GM12878 (cell line): ENCODE results near the gene PROCA1. TPM values are rescaled to one million over a fixed set of nuclear protein-coding genes. Genes with fewer than 3 reads are reported as not detected.

ENCODE experiments used
- CBX5 ChIP-seq: sonication (generic); IDR thresholded peaks from 2 replicates; pipeline ENCODE4 v1.6.1; 2016; ENCODE audit warnings: low read depth, moderate library complexity, mild to moderate bottlenecking, inconsistent platforms
- E2F4 ChIP-seq: IDR thresholded peaks from 2 replicates; pipeline ENCODE4 v1.6.1; 2012; ENCODE audit warnings: low read depth, low read length, improper control_type of control experiment
- ELK1 ChIP-seq: IDR thresholded peaks from 2 replicates; pipeline ENCODE4 v1.6.1; 2012; ENCODE audit warnings: low read depth, low read length, improper control_type of control experiment
- HCFC1 ChIP-seq: fragments of 150-350 bp; IDR thresholded peaks from 2 replicates; pipeline ENCODE4 v1.6.1; 2014; ENCODE audit warnings: low read length
- HDAC6 ChIP-seq: fragments of 200-600 bp; sonication (generic); IDR thresholded peaks from one replicate; pipeline ENCODE4 v1.8.0; 2017; ENCODE audit warnings: antibody characterized with exemption; ENCODE audit not compliant: unreplicated experiment
- MAX ChIP-seq: IDR thresholded peaks from 2 replicates; pipeline ENCODE4 v1.6.1; 2012; ENCODE audit warnings: low read depth, low read length, improper control_type of control experiment
- NR2F1 ChIP-seq: fragments of 450-650 bp; conservative IDR thresholded peaks from 2 replicates; pipeline ENCODE4 v1.6.1; 2017; ENCODE audit warnings: mild to moderate bottlenecking
- PAX8 ChIP-seq: fragments of 450-650 bp; IDR thresholded peaks from 2 replicates; pipeline ENCODE4 v1.6.1; 2017; ENCODE audit warnings: mild to moderate bottlenecking, moderate library complexity
- POLR2AphosphoS2 ChIP-seq: IDR thresholded peaks from 2 replicates; pipeline ENCODE4 v1.6.1; 2011; ENCODE audit warnings: low read depth, mild to moderate bottlenecking, low read length, improper control_type of control experiment, moderate library complexity
- RAD51 ChIP-seq: fragments of 450-650 bp; IDR thresholded peaks from 2 replicates; pipeline ENCODE4 v1.6.1; 2016; ENCODE audit warnings: moderate library complexity, mild to moderate bottlenecking, inconsistent platforms
- SMC3 ChIP-seq: IDR thresholded peaks from 2 replicates; pipeline ENCODE4 v1.6.1; 2011; ENCODE audit warnings: low read length, improper control_type of control experiment, borderline replicate concordance
- TCF7 ChIP-seq: IDR thresholded peaks from 2 replicates; pipeline ENCODE4 v1.6.1; 2014; ENCODE audit warnings: antibody characterized with exemption, borderline replicate concordance
- ZNF274 ChIP-seq: IDR thresholded peaks from one replicate; pipeline ENCODE4 v1.8.0; 2011; ENCODE audit not compliant: insufficient read length, insufficient read depth
- ZNF592 ChIP-seq: fragments of 450-650 bp; IDR thresholded peaks from 2 replicates; pipeline ENCODE4 v1.6.1; 2017; ENCODE audit warnings: mild to moderate bottlenecking, moderate library complexity
- polyA plus RNA-seq, 11 experiments: library from polyadenylated mRNA; depleted of rRNA in 4 of 11; unstranded in 6 of 11; stranded (reverse) in 5 of 11; fragments of >200 nt; fragmentation: Nextera tagmentation in 4 of 11; fragmentation: Illumina TruSeq in 1 of 11; extraction: Ambion mirVana in 4 of 11; extraction: Trizol in 1 of 11; gene quantifications; 1 replicate in 1 of 11; 2 replicates in 10 of 11; pipeline versions ENCODE4 v1.2.1 to v1.2.3, GENCODE V29; 2011 to 2016; ENCODE audit warnings: inconsistent platforms in 2 of 11, missing spikeins in 2 of 11, low read depth in 1 of 11
- total RNA-seq, 4 experiments: library from RNA; depleted of rRNA in 3 of 4; stranded (reverse); fragments of >200 nt in 3 of 4; fragmentation: Illumina TruSeq in 1 of 4; extraction: Trizol in 1 of 4; gene quantifications; 2 replicates each; pipeline versions ENCODE4 v1.2.1 to v1.2.3, GENCODE V29; 2013 to 2021
- TF ChIP-seq, protein P1 (sequence below): fragments of 450-650 bp; IDR thresholded peaks from 2 replicates; pipeline ENCODE4 v1.6.1; 2017; ENCODE audit warnings: antibody characterized with exemption, mild to moderate bottlenecking, moderate library complexity
- TF ChIP-seq, protein P2 (sequence below): fragments of 150-350 bp; IDR thresholded peaks from 2 replicates; pipeline ENCODE4 v1.6.1; 2016; ENCODE audit warnings: low read depth, low read length

Gene PROCA1
- total and polyA plus RNA-seq, 10 of the 15 experiments (the other 5 are each of a cell fraction or from before 2014, with no cell fraction given): 0.35 to 4.8 (median 1.4) TPM

GRCh38 chr17:28726627-28727491, 15.2 kb upstream of the PROCA1 start (continued):
- TF ChIP-seq ZNF592 (no peak), MAX (peak; percentile 80; the same call in 1 of the 2 replicates), CBX5 (no peak), TCF7 (no peak), ELK1 (0 out of 2 replicates have a peak, but pooled peaks have one; percentile 35), E2F4 (peak; percentile 59; the same call in 1 of the 2 replicates), ZNF274 (no peak), NR2F1 (peak; percentile 33), RAD51 (no peak), HCFC1 (no peak; the same call in 1 of the 2 replicates), PAX8 (no peak), HDAC6 (no peak), POLR2AphosphoS2 (peak; percentile 68; the same call in 1 of the 2 replicates), SMC3 (peak; percentile 95)
- TF ChIP-seq, protein P1, sequence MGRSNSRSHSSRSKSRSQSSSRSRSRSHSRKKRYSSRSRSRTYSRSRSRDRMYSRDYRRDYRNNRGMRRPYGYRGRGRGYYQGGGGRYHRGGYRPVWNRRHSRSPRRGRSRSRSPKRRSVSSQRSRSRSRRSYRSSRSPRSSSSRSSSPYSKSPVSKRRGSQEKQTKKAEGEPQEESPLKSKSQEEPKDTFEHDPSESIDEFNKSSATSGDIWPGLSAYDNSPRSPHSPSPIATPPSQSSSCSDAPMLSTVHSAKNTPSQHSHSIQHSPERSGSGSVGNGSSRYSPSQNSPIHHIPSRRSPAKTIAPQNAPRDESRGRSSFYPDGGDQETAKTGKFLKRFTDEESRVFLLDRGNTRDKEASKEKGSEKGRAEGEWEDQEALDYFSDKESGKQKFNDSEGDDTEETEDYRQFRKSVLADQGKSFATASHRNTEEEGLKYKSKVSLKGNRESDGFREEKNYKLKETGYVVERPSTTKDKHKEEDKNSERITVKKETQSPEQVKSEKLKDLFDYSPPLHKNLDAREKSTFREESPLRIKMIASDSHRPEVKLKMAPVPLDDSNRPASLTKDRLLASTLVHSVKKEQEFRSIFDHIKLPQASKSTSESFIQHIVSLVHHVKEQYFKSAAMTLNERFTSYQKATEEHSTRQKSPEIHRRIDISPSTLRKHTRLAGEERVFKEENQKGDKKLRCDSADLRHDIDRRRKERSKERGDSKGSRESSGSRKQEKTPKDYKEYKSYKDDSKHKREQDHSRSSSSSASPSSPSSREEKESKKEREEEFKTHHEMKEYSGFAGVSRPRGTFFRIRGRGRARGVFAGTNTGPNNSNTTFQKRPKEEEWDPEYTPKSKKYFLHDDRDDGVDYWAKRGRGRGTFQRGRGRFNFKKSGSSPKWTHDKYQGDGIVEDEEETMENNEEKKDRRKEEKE: no peak
- TF ChIP-seq, protein P2, sequence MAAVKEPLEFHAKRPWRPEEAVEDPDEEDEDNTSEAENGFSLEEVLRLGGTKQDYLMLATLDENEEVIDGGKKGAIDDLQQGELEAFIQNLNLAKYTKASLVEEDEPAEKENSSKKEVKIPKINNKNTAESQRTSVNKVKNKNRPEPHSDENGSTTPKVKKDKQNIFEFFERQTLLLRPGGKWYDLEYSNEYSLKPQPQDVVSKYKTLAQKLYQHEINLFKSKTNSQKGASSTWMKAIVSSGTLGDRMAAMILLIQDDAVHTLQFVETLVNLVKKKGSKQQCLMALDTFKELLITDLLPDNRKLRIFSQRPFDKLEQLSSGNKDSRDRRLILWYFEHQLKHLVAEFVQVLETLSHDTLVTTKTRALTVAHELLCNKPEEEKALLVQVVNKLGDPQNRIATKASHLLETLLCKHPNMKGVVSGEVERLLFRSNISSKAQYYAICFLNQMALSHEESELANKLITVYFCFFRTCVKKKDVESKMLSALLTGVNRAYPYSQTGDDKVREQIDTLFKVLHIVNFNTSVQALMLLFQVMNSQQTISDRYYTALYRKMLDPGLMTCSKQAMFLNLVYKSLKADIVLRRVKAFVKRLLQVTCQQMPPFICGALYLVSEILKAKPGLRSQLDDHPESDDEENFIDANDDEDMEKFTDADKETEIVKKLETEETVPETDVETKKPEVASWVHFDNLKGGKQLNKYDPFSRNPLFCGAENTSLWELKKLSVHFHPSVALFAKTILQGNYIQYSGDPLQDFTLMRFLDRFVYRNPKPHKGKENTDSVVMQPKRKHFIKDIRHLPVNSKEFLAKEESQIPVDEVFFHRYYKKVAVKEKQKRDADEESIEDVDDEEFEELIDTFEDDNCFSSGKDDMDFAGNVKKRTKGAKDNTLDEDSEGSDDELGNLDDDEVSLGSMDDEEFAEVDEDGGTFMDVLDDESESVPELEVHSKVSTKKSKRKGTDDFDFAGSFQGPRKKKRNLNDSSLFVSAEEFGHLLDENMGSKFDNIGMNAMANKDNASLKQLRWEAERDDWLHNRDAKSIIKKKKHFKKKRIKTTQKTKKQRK: no peak
